ENCODE data around the gene STX7.

GRCh38 chr6:132499757-132500156, 13.2 kb downstream of the STX7 start:
- TF ChIP-seq ZFP3 (CRISPR knock-in tag; IDR thresholded peaks at IDR 0.05) (no peak), CSDC2 (CRISPR knock-in tag; IDR thresholded peaks at IDR 0.05) (no peak), RARB (CRISPR knock-in tag; IDR thresholded peaks at IDR 0.05) (no peak), PPARA (CRISPR knock-in tag; IDR thresholded peaks at IDR 0.05; ENCODE audit: borderline replicate concordance) (no peak), CREB5 (CRISPR knock-in tag; IDR thresholded peaks at IDR 0.05; ENCODE audit: low read depth) (no peak), POU6F1 (CRISPR knock-in tag; IDR thresholded peaks at IDR 0.05; ENCODE audit: borderline replicate concordance, low read depth) (no peak), GLIS3 (CRISPR knock-in tag; IDR thresholded peaks at IDR 0.05) (no peak), TSHZ2 (CRISPR knock-in tag; IDR thresholded peaks at IDR 0.05) (no peak)

Data from SK-N-SH treated with all-trans-retinoic acid at 6 μM for 48 hours (cell line).